ENCODE measurements around the gene FAM200C. TPM values are rescaled to one million over a fixed set of nuclear protein-coding genes. Genes with fewer than 3 reads are reported as not detected.

Gene FAM200C
- total and polyA plus RNA-seq, 2 donors (not counting 1 experiment from before 2014, with no cell fraction given) = 0.28 to 1.3 TPM

DNA sequence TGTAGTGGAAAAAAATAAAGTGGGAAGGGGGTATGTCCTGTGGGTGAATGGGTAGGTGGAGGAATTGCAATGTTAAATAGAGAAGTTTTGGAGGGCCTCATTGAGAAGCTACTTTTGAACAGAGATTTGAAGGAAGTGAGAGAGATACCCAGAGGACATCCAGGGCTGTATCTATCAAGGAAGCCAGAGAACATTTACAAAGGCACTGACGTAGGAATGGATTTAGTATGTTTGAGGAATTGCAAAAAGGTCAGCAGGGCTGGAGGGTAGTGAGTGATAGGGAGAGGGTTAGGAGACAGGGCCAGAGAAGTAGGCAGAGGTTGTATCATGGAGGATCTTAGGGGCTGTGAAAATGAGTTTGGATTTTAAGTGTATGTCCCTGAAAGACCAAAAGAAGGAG lies 35.7 kb upstream of the FAM200C start:
- Histone ChIP-seq H3K9ac (ENCODE audit: low read length) (no peak overlapping the region), H3K4me2 (replicated peaks; ENCODE audit: low read depth, low read length, poor library complexity, severe bottlenecking) (no peak overlapping the region), H3K36me3 (replicated peaks in 1 of 2; ENCODE audit: control extremely low read depth in 1 of 2, control insufficient read depth in 1 of 2, extremely low read depth in 1 of 2, insufficient read depth in 2 of 2, low read length in 1 of 2) (no peaks in the 10 kb centered on the region), H3K79me2 (ENCODE audit: control insufficient read depth, insufficient read depth, low read length) (peaks cover 5% of the 10 kb centered on the region), H3K4me3 (ENCODE audit: control extremely low read depth in 1 of 5, extremely low read depth in 1 of 5, insufficient read depth in 1 of 5, low read depth in 2 of 5, low read length in 4 of 5) (no peak overlapping the region), H3K4me1 (ENCODE audit: control insufficient read depth in 2 of 2, insufficient read depth in 2 of 2, low read length in 2 of 2) (peaks cover 38 to 46% of the 10 kb centered on the region in 2 donors), H3K27ac (ENCODE audit: low read length in 2 of 2) (no peak overlapping the region), H3K27me3 (replicated peaks in 1 of 4; ENCODE audit: control extremely low read depth in 1 of 4, control insufficient read depth in 3 of 4, insufficient read depth in 4 of 4, low read length in 3 of 4) (no peaks in the 10 kb centered on the region), H3K9me3 (ENCODE audit: control extremely low read depth in 1 of 3, control insufficient read depth in 2 of 3, insufficient read depth in 1 of 3, low read length in 2 of 3) (no peaks in the 10 kb centered on the region), H2AFZ (ENCODE audit: insufficient read depth, low read depth, low read length, poor library complexity, severe bottlenecking) (no peak overlapping the region), H4K20me1 (ENCODE audit: control insufficient read depth, insufficient read depth, low read length, poor library complexity, severe bottlenecking) (no peaks in the 10 kb centered on the region)
- Mint-ChIP-seq H3K4me1 (peaks cover 60% of the 10 kb centered on the region), H3K4me3 (no peak overlapping the region), H3K9me3 (ENCODE audit: insufficient read depth) (no peaks in the 10 kb centered on the region), H3K27me3 (no peaks in the 10 kb centered on the region), H3K27ac (no peak overlapping the region)
- POLR2A ChIA-PET = no interaction called here
- CTCF ChIA-PET = interaction anchor here (0.9 to 1.3 kb wide), 3 partner anchors 11 to 72 kb away, joined by 3 to 5 read pairs (median 5); no protein-coding TSS in a partner anchor
- ATAC-seq (ENCODE audit: low read depth) (no peak), DNase-seq (no peak)
- WGBS (ENCODE audit: insufficient coverage) = 63% methylated on average over 1 of the region's 1 CpG
- TF ChIP-seq, protein P1, sequence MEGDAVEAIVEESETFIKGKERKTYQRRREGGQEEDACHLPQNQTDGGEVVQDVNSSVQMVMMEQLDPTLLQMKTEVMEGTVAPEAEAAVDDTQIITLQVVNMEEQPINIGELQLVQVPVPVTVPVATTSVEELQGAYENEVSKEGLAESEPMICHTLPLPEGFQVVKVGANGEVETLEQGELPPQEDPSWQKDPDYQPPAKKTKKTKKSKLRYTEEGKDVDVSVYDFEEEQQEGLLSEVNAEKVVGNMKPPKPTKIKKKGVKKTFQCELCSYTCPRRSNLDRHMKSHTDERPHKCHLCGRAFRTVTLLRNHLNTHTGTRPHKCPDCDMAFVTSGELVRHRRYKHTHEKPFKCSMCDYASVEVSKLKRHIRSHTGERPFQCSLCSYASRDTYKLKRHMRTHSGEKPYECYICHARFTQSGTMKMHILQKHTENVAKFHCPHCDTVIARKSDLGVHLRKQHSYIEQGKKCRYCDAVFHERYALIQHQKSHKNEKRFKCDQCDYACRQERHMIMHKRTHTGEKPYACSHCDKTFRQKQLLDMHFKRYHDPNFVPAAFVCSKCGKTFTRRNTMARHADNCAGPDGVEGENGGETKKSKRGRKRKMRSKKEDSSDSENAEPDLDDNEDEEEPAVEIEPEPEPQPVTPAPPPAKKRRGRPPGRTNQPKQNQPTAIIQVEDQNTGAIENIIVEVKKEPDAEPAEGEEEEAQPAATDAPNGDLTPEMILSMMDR (IDR thresholded peaks at IDR 0.05) = no peak
- no peak for TF ChIP-seq EZH2 (IDR thresholded peaks at IDR 0.05; ENCODE audit: borderline replicate concordance, insufficient read depth, low read depth, low read length, poor library complexity, severe bottlenecking)
- intact Hi-C loops (cut with micrococcal nuclease) = loop anchor here (5.0 to 10.0 kb wide), 2 partner anchors 352 to 1109 kb away; partner anchors contain the start of gene GABRB2

DNA sequence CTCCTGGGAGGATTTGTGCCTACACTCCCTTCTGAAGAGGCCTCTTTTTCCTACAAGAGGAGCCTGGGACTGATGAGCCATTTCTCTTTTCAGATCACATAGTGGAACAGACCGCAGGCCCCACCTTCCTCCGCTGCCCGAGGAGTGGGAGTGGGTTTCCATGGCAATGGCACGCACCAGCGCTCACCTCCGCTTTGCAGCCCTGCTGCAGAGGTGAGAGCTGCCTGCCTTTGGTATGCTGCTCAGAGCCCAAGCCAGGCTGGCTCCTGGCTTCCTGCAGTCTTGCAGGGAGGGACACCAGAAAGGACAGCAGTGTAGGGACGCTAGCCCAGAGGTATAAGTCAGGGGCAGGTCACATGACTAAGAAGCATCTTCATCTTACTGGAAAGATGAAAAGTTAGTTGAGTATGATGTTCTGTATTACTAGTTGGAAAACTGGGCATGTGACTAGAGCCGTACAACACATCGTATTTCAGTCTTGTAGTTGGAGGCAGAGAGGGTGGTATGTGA lies 34.2 kb upstream of the FAM200C start:
- no peaks in the 10 kb centered on the region for H3K27me3 ChIP-seq (replicated peaks in 1 of 4; ENCODE audit: control extremely low read depth in 1 of 4, control insufficient read depth in 3 of 4, insufficient read depth in 4 of 4, low read length in 3 of 4)
- ATAC-seq (ENCODE audit: low read depth) = peak; percentile 73
- CTCF ChIA-PET = interaction anchor here (1.0 to 1.9 kb wide), 2 partner anchors 11 to 33 kb away, joined by 4 to 6 read pairs; no protein-coding TSS in a partner anchor
- H3K9me3 ChIP-seq (ENCODE audit: control extremely low read depth in 1 of 3, control insufficient read depth in 2 of 3, insufficient read depth in 1 of 3, low read length in 2 of 3) = no peaks in the 10 kb centered on the region
- Mint-ChIP-seq H3K27me3 (no peaks in the 10 kb centered on the region), H3K9me3 (ENCODE audit: insufficient read depth) (no peaks in the 10 kb centered on the region), H3K27ac (peak overlapping the region; percentile 62), H3K4me1 (peaks cover 54% of the 10 kb centered on the region), H3K4me3 (peak overlapping the region; percentile 38)
- DNase-seq = peak; percentile 78
- intact Hi-C loops (cut with micrococcal nuclease) = loop anchor here (1.0 to 10.0 kb wide), 2 partner anchors 12 to 1111 kb away; partner anchors contain the start of gene GABRB2
- POLR2A ChIA-PET = interaction anchor here (1.2 to 1.5 kb wide), 2 partner anchors 9 to 16 kb away, joined by 4 to 6 read pairs; partner anchors contain the start of gene SLU7
- H3K4me3 ChIP-seq (ENCODE audit: control extremely low read depth in 1 of 5, extremely low read depth in 1 of 5, insufficient read depth in 1 of 5, low read depth in 2 of 5, low read length in 4 of 5) = peak overlapping the region in 4 of 5 experiments; percentile 0 to 48 (median 8)
- H3K4me2 ChIP-seq (replicated peaks; ENCODE audit: low read depth, low read length, poor library complexity, severe bottlenecking) = peak overlapping the region; percentile 73
- H3K36me3 ChIP-seq (replicated peaks in 1 of 2; ENCODE audit: control extremely low read depth in 1 of 2, control insufficient read depth in 1 of 2, extremely low read depth in 1 of 2, insufficient read depth in 2 of 2, low read length in 1 of 2) = no peaks in the 10 kb centered on the region
- H2AFZ ChIP-seq (ENCODE audit: insufficient read depth, low read depth, low read length, poor library complexity, severe bottlenecking) = peak overlapping the region; percentile 51
- peak overlapping the region; percentile 38 for H3K9ac ChIP-seq (ENCODE audit: low read length)
- no peak overlapping the region for H3K27ac ChIP-seq (ENCODE audit: low read length in 2 of 2)
- 26% methylated on average over 9 of the region's 9 CpGs for WGBS (ENCODE audit: insufficient coverage)
- H4K20me1 ChIP-seq (ENCODE audit: control insufficient read depth, insufficient read depth, low read length, poor library complexity, severe bottlenecking) = no peaks in the 10 kb centered on the region
- peaks cover 38 to 46% of the 10 kb centered on the region in 2 donors for H3K4me1 ChIP-seq (ENCODE audit: control insufficient read depth in 2 of 2, insufficient read depth in 2 of 2, low read length in 2 of 2)
- no peak for TF ChIP-seq EZH2 (IDR thresholded peaks at IDR 0.05; ENCODE audit: borderline replicate concordance, insufficient read depth, low read depth, low read length, poor library complexity, severe bottlenecking)
- TF ChIP-seq, protein P1 (IDR thresholded peaks at IDR 0.05) = no peak
- H3K79me2 ChIP-seq (ENCODE audit: control insufficient read depth, insufficient read depth, low read length) = peaks cover 5% of the 10 kb centered on the region

All from B cell (primary cell).